Vagina (tissue), 2 donors: Measurements from ENCODE around the gene PPFIBP2.

Source experiments
- POLR2A ChIP-seq, 2 donors: fragments of 450-650 bp; IDR thresholded peaks; one replicate each; pipeline ENCODE4 v1.6.1; 2017; ENCODE audit warnings: antibody characterized with exemption in 2 of 2, mild to moderate bottlenecking in 2 of 2, moderate library complexity in 2 of 2
- POLR2AphosphoS5 ChIP-seq, 2 donors: sonication (generic); formaldehyde crosslinking; IDR thresholded peaks; one replicate each; pipeline ENCODE4 v1.9.0; 2017; ENCODE audit warnings: antibody characterized with exemption in 2 of 2, mild to moderate bottlenecking in 2 of 2, low read depth in 1 of 2; ENCODE audit not compliant: insufficient read depth in 1 of 2
- TF ChIP-seq, protein P1 (sequence below), 3 experiments: fragments of 450-650 bp in 2 of 3; fragments of 200-600 bp in 1 of 3; sonication (generic) in 1 of 3; IDR thresholded peaks; one replicate each; pipeline ENCODE4 v1.5.1; 2017 to 2019; ENCODE audit warnings: antibody characterized with exemption in 3 of 3, mild to moderate bottlenecking in 2 of 3, moderate library complexity in 2 of 3

DNA sequence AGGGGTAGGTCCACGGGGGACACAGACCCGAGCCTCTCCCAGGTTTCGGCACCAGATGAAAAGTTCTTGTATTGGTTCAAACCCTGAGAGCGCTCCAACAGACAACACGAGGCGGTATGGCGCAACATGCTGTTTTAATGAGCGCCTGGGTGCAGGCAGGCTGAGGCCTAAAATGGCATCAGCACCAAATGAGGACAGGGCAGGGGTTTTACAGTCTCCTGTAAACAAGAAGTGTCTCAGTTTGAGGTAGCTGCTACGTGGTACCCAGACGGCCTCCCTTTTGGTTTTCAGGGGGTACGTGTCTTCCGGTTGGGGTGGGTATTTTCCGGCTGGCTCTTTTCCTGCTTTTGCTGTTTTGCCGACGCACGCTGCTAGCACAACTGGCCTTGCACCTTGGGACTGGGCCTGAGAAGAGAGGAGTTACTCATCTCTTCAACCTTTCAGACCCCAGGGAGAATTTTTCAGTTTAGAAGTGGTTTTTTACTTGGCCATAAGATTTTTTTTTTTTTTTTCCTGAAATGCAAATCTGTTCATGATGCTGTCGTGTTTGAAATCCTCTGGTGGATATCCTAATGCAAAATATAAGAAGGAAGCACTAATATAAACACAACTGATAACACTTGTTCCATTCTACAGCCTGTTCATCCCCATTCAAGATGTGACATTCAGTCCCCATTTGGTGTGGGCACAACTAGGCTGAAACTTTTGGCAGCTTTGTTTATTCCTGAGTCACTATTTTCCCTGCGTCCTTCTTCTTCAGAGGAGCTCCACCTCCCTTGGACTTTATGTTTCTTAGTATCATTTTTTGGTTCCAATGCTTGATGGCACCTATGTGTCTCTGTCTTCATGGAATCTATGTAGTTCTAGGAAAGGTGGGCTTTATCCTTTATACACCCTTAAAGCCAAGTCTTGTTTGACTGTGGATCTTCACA, 6.5 kb downstream of the PPFIBP2 start:
- TF ChIP-seq, protein P1, sequence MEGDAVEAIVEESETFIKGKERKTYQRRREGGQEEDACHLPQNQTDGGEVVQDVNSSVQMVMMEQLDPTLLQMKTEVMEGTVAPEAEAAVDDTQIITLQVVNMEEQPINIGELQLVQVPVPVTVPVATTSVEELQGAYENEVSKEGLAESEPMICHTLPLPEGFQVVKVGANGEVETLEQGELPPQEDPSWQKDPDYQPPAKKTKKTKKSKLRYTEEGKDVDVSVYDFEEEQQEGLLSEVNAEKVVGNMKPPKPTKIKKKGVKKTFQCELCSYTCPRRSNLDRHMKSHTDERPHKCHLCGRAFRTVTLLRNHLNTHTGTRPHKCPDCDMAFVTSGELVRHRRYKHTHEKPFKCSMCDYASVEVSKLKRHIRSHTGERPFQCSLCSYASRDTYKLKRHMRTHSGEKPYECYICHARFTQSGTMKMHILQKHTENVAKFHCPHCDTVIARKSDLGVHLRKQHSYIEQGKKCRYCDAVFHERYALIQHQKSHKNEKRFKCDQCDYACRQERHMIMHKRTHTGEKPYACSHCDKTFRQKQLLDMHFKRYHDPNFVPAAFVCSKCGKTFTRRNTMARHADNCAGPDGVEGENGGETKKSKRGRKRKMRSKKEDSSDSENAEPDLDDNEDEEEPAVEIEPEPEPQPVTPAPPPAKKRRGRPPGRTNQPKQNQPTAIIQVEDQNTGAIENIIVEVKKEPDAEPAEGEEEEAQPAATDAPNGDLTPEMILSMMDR (IDR thresholded peaks at IDR 0.05), result no peak
- TF ChIP-seq POLR2AphosphoS5 (IDR thresholded peaks at IDR 0.05; ENCODE audit: insufficient read depth in 1 of 2, low read depth in 1 of 2) (no peak), POLR2A (IDR thresholded peaks at IDR 0.05) (no peak)
